HCT116 (cell line): ENCODE data around the gene IGFN1. TPM values are rescaled to one million over a fixed set of nuclear protein-coding genes. Genes with fewer than 3 reads are reported as not detected.

Experiments
- ATAC-seq: fragments of 200-7000 bp; cut with Tn5 transposase; 2 replicates; pipeline ENCODE4 v1.9.1; 2020; ENCODE audit warnings: mild to moderate bottlenecking, moderate library complexity
- BruUV-seq: library from RNA; stranded (reverse); fragments of 400-500 nt; replicated peaks from 2 replicates; lab custom pipeline; 2021; lab: Mats Ljungman, UMichigan
- CTCF ChIA-PET: fragments of 300-600 bp; sonication (Branson Sonifier 250); formaldehyde crosslinking; loops from one replicate; lab custom pipeline; 2021; ENCODE audit warnings: antibody characterized with exemption; lab: Charles Lee
- POLR2A ChIA-PET: fragments of 300-600, 350-600 bp; sonication (Branson Sonifier 250); formaldehyde crosslinking; loops from one replicate; lab custom pipeline; 2021; ENCODE audit warnings: antibody characterized with exemption; lab: Charles Lee
- RAD21 ChIA-PET, 2 experiments: fragments of 300-600 bp; sonication (Branson Sonifier 250); formaldehyde crosslinking; loops; one replicate each; lab custom pipeline; 2023; ENCODE audit warnings: low total read pairs in 2 of 2; ENCODE audit not compliant: uncharacterized antibody in 2 of 2, unreplicated experiment in 2 of 2, low non-redundant PET in 1 of 2; lab: Charles Lee
- DNase-seq: peaks from one replicate; pipeline ENCODE4 v3.0.0-alpha.2; 2010; ENCODE audit warnings: low read depth, low spot score
- H2AFZ ChIP-seq: fragments of 200-600 bp; shearing (Covaris generic), sonication (generic); 2 replicates; pipeline ENCODE4 v1.6.1; 2017; ENCODE audit warnings: low read depth, mixed run types, mixed read lengths, antibody characterized with exemption, low read length; ENCODE audit not compliant: poor library complexity, severe bottlenecking
- H3K27ac ChIP-seq: 2 replicates; pipeline ENCODE4 v1.5.1; 2012; ENCODE audit warnings: low read depth, low read length
- H3K27me3 ChIP-seq: fragments of 200-600 bp; sonication (generic); 2 replicates; pipeline ENCODE4 v1.6.1; 2016; ENCODE audit warnings: mixed run types, low read length, mixed read lengths; ENCODE audit not compliant: insufficient read depth
- H3K36me3 ChIP-seq, 2 experiments: fragments of 200-500 bp in 1 of 2; fragments of 200-600 bp in 1 of 2; sonication (Bioruptor generic) in 1 of 2; sonication (generic) in 1 of 2; 2 replicates each; pipeline versions ENCODE4 v1.5.1 to v1.6.1; 2014 to 2016; ENCODE audit warnings: low read length in 2 of 2, inconsistent platforms in 1 of 2, mixed read lengths in 1 of 2, mixed run types in 1 of 2; ENCODE audit not compliant: insufficient read depth in 2 of 2, control insufficient read depth in 1 of 2
- H3K4me1 ChIP-seq, 2 experiments: fragments of 200-600 bp in 1 of 2; sonication (generic) in 1 of 2; 2 replicates each; pipeline versions ENCODE4 v1.5.1 to v1.6.1; 2012 to 2017; ENCODE audit warnings: low read length in 2 of 2, inconsistent platforms in 1 of 2, mild to moderate bottlenecking in 1 of 2, mixed read lengths in 1 of 2, mixed run types in 1 of 2, moderate library complexity in 1 of 2; ENCODE audit not compliant: insufficient read depth in 2 of 2, control insufficient read depth in 1 of 2
- H3K4me2 ChIP-seq: fragments of 200-600 bp; sonication (generic); 2 replicates; pipeline ENCODE4 v1.6.1; 2017; ENCODE audit warnings: mixed run types, low read length, mixed read lengths
- H3K4me3 ChIP-seq, 2 experiments: fragments of 200-600 bp in 1 of 2; sonication (generic) in 1 of 2; replicated peaks in 1 of 2; 2 replicates each; pipeline ENCODE4 v1.5.1; 2011 to 2016; ENCODE audit warnings: low read length in 2 of 2, control low read depth in 1 of 2, low read depth in 1 of 2, mild to moderate bottlenecking in 1 of 2, mixed read lengths in 1 of 2, mixed run types in 1 of 2
- H3K79me2 ChIP-seq: fragments of 200-600 bp; sonication (generic); 2 replicates; pipeline ENCODE4 v1.6.1; 2017; ENCODE audit warnings: mild to moderate bottlenecking, mixed run types, low read length, moderate library complexity, mixed read lengths; ENCODE audit not compliant: insufficient read depth
- H3K9ac ChIP-seq: fragments of 200-600 bp; sonication (generic); 2 replicates; pipeline ENCODE4 v1.6.1; 2016; ENCODE audit warnings: low read length, mixed read lengths
- H3K9me2 ChIP-seq: fragments of 200-600 bp; sonication (generic), shearing (Covaris generic); 2 replicates; pipeline ENCODE4 v1.6.1; 2017; ENCODE audit warnings: mixed run types, mild to moderate bottlenecking, moderate library complexity; ENCODE audit not compliant: insufficient read depth
- H3K9me3 ChIP-seq, 2 experiments: fragments of 200-500 bp in 1 of 2; fragments of 200-600 bp in 1 of 2; sonication (Bioruptor generic) in 1 of 2; sonication (generic) in 1 of 2; 2 replicates each; pipeline ENCODE4 v1.6.1; 2014 to 2017; ENCODE audit warnings: low read length in 2 of 2, mixed read lengths in 2 of 2, inconsistent platforms in 1 of 2, low read depth in 1 of 2, mild to moderate bottlenecking in 1 of 2, mixed run types in 1 of 2, moderate library complexity in 1 of 2; ENCODE audit not compliant: control insufficient read depth in 1 of 2, insufficient read depth in 1 of 2
- H4K20me1 ChIP-seq: fragments of 200-600 bp; sonication (generic), shearing (Covaris generic); 2 replicates; pipeline ENCODE4 v1.6.1; 2017; ENCODE audit warnings: mixed run types, mild to moderate bottlenecking, moderate library complexity; ENCODE audit not compliant: insufficient read depth
- ATF3 ChIP-seq: IDR thresholded peaks from 2 replicates; pipeline ENCODE4 v1.6.1; 2012
- CBX3 ChIP-seq: IDR thresholded peaks from 2 replicates; pipeline ENCODE4 v1.6.1; 2012; ENCODE audit warnings: low read depth
- EGR1 ChIP-seq: IDR thresholded peaks from 2 replicates; pipeline ENCODE4 v1.6.1; 2012; ENCODE audit warnings: low read depth
- EZH2 ChIP-seq: fragments of 200-600 bp; sonication (generic); IDR thresholded peaks from 2 replicates; pipeline ENCODE4 v1.6.1; 2017; ENCODE audit warnings: antibody characterized with exemption, mixed run types
- FOSL1 ChIP-seq: IDR thresholded peaks from 2 replicates; pipeline ENCODE4 v1.6.1; 2012; ENCODE audit warnings: low read depth
- POLR2A ChIP-seq: IDR thresholded peaks from 2 replicates; pipeline ENCODE4 v1.7.0; 2011; ENCODE audit warnings: borderline replicate concordance; ENCODE audit not compliant: insufficient read depth, insufficient read length; ENCODE audit errors: extremely low read depth
- POLR2AphosphoS5 ChIP-seq: IDR thresholded peaks from 2 replicates; pipeline ENCODE4 v1.6.1; 2011; ENCODE audit warnings: mild to moderate bottlenecking, low read depth, low read length, moderate library complexity
- RAD21 ChIP-seq: IDR thresholded peaks from 2 replicates; pipeline ENCODE4 v1.6.1; 2012; ENCODE audit warnings: low read depth, mild to moderate bottlenecking
- SIN3A ChIP-seq: IDR thresholded peaks from 2 replicates; pipeline ENCODE4 v1.6.1; 2012; ENCODE audit warnings: low read depth
- SP1 ChIP-seq: IDR thresholded peaks from 2 replicates; pipeline ENCODE4 v1.6.1; 2012; ENCODE audit warnings: low read depth
- SRF ChIP-seq: IDR thresholded peaks from 2 replicates; pipeline ENCODE4 v1.6.1; 2012; ENCODE audit warnings: low read depth
- ZFX ChIP-seq: fragments of 450-650 bp; IDR thresholded peaks from 2 replicates; pipeline ENCODE4 v1.6.1; 2017
- intact Hi-C: fragments of 100-400 bp; cut with micrococcal nuclease; formaldehyde crosslinking; loops from 2 replicates; pipeline ENCODE4 v1.10.0; 2022
- total RNA-seq: library from RNA; stranded (reverse); gene quantifications from one replicate; pipeline ENCODE4 v1.2.1, GENCODE V29; 2021; ENCODE audit not compliant: unreplicated experiment
- TF ChIP-seq, protein P1 (sequence below): IDR thresholded peaks from 2 replicates; pipeline ENCODE4 v1.6.1; 2011; ENCODE audit warnings: mild to moderate bottlenecking, low read length, moderate library complexity; ENCODE audit not compliant: insufficient replicate concordance; ENCODE audit errors: extremely low read depth
- TF ChIP-seq, protein P2 (sequence below): IDR thresholded peaks from 2 replicates; pipeline ENCODE4 v1.6.1; 2012

Gene IGFN1
- total RNA-seq, 1 experiment from 2014 or later: not detected

- Histone ChIP-seq H3K27ac (no peak overlapping the region), H3K9me2 (no peaks in the 10 kb centered on the region), H3K9ac (no peak overlapping the region), H3K4me3 (no peak overlapping the region), H4K20me1 (no peaks in the 10 kb centered on the region)
- CTCF ChIA-PET: interaction anchor here (1.8 kb wide), 1 partner anchor 83 kb away, joined by 5 read pairs; no protein-coding TSS in a partner anchor
- DNase-seq (no peak), ATAC-seq (no peak)
- intact Hi-C loops: loop anchor here (1.0 to 5.0 kb wide), 2 partner anchors 10 to 42 kb away; no protein-coding TSS in a partner anchor
- POLR2A ChIA-PET: interaction anchor here (0.6 to 1.3 kb wide), 2 partner anchors 9 to 123 kb away, joined by 3 to 4 read pairs; no protein-coding TSS in a partner anchor
- TF ChIP-seq SIN3A (no peak), RAD21 (no peak), POLR2A (no peak), EZH2 (no peak), CBX3 (no peak), SRF (no peak), POLR2AphosphoS5 (no peak), SP1 (no peak), FOSL1 (no peak), EGR1 (no peak), ATF3 (no peak), ZFX (no peak)
- TF ChIP-seq, protein P1, sequence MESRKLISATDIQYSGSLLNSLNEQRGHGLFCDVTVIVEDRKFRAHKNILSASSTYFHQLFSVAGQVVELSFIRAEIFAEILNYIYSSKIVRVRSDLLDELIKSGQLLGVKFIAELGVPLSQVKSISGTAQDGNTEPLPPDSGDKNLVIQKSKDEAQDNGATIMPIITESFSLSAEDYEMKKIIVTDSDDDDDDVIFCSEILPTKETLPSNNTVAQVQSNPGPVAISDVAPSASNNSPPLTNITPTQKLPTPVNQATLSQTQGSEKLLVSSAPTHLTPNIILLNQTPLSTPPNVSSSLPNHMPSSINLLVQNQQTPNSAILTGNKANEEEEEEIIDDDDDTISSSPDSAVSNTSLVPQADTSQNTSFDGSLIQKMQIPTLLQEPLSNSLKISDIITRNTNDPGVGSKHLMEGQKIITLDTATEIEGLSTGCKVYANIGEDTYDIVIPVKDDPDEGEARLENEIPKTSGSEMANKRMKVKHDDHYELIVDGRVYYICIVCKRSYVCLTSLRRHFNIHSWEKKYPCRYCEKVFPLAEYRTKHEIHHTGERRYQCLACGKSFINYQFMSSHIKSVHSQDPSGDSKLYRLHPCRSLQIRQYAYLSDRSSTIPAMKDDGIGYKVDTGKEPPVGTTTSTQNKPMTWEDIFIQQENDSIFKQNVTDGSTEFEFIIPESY: no peak
- TF ChIP-seq, protein P2, sequence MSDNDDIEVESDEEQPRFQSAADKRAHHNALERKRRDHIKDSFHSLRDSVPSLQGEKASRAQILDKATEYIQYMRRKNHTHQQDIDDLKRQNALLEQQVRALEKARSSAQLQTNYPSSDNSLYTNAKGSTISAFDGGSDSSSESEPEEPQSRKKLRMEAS: no peak
- TF ChIP-seq, all 23 proteins: peak for 0
- H3K4me1 ChIP-seq: peaks cover 0 to 34% of the 10 kb centered on the region in 2 experiments
- 0 out of 2 replicates have a peak, but pooled peaks cover 11% of the 10 kb centered on the region for H3K27me3 ChIP-seq
- no peaks in the 10 kb centered on the region for H3K36me3 ChIP-seq
- RAD21 ChIA-PET: no interaction called here
- H3K79me2 ChIP-seq: no peaks in the 10 kb centered on the region
- no peak overlapping the region for H2AFZ ChIP-seq
- no peaks in the 10 kb centered on the region for H3K9me3 ChIP-seq
- no peak overlapping the region for H3K4me2 ChIP-seq
- no TSS peak for BruUV-seq
Observed at GRCh38 chr1:201265756-201266155, 75.1 kb downstream of the IGFN1 start.
